HG03457 (cell line): Measurements from ENCODE around the gene SLIT3.

Experiments used
- ATAC-seq: cut with Tn5 transposase; IDR thresholded peaks from one replicate; pipeline ENCODE4 v1.9.1; 2021; ENCODE audit warnings: moderate number of reproducible peaks; ENCODE audit not compliant: unreplicated experiment

The SLIT3 gene

DNA sequence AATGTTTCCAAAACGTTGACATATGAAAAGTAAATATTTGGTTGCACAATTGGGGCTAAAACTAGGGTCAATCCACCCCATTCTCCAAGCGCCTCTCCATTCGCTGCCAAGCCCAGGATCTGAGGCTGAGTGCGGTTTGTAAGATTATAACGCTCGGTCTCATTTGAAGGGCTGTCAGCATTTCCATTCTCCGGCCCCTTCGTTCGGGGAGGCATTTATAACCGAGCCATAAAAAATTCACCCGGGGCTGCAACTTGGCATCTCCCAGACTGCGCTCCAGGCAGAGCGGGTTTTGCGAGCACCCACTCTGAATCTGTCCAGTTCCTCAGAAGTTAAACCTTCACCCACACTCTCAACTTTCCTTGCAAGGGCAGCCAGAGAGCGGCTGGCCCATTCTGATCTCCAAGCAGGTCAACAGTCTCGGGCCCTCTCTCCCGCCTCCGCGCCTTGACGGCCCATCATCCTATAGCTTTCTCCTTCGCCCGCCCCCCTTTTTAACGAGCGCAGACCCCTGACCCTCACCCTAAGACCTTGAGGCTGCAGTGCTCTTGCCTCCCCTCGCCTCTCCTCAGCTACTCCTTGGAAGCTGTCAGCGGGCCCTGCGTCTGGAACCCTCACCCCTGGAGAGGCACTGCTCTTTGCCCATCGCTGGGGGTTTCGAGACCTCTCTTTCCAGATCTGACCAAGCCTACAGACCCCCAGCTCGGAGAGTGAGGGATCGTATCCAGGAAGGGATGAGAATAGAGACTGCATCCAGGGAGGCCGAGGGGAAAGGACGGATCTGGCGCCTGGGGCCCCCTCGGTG lies 1.1 kb downstream of the SLIT3 start:
- no peak for ATAC-seq

GRCh38 chr5:169299191-169299662 lies 1.7 kb downstream of the SLIT3 start:
- ATAC-seq = no peak

GRCh38 chr5:169298193-169298592 lies 2.7 kb downstream of the SLIT3 start:
- ATAC-seq = no peak

- no peak for ATAC-seq
Observed at GRCh38 chr5:169296419-169297143, 4.4 kb downstream of the SLIT3 start.

DNA sequence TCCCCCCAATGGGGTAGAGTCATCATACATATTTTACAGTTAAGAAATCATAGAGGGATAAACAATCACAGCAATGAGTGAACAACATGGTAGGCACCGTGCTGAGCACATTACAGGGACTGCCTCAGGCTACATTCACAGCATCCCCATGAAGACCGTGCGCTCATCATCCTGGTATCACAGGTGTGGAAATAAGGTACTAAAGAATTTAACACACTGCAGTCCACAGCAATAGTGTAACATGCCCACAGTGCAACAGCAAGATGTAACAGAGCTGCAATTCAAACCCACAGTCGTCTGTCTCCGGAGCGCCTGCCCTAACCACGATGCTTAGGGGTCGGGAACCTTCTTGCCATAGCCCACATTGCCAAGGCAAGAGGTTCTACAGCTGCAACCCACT lies 5.6 kb downstream of the SLIT3 start:
- no peak for ATAC-seq

DNA sequence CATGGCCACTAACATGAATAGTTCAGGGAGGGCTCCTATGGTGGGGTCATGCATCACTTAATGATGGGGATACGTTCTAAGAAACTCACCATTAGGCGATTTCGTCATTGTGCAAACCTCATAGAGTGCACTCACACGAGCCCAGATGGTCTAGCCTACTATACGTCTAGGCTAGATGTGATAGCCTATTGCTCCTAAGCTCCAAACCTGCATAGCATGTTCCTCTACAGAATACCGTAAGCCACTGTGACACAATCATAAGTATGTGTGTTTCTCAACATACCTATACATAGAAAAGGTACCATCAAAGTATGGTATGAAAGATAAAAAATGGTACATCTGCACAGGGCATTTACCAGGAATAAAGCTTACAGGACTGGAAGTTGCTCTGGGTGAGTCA lies 6.3 kb downstream of the SLIT3 start:
- ATAC-seq = no peak

GRCh38 chr5:169291877-169292276 lies 9.1 kb downstream of the SLIT3 start:
- ATAC-seq = no peak

- no peak for ATAC-seq
Observed at GRCh38 chr5:169290895-169291294, 10.0 kb downstream of the SLIT3 start.

DNA sequence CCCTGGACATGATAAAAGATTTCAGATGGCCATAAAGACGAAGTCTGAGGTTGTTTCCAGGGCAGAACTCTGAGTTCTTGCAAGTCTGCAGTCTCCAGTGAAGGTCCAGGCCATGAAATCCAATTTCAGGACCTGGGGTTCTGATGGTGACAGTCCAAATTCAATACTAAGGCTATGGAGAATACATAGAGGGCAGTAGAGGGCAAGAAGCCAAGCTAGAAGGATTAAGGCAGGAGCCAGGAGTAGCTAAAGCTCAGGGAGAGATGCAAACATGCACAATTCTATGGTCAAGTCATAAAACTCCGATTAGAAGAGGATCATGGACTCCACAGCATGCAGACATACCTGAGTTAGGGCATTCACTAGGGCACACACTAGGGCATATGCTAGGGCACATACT lies 11.4 kb downstream of the SLIT3 start:
- ATAC-seq = no peak

DNA sequence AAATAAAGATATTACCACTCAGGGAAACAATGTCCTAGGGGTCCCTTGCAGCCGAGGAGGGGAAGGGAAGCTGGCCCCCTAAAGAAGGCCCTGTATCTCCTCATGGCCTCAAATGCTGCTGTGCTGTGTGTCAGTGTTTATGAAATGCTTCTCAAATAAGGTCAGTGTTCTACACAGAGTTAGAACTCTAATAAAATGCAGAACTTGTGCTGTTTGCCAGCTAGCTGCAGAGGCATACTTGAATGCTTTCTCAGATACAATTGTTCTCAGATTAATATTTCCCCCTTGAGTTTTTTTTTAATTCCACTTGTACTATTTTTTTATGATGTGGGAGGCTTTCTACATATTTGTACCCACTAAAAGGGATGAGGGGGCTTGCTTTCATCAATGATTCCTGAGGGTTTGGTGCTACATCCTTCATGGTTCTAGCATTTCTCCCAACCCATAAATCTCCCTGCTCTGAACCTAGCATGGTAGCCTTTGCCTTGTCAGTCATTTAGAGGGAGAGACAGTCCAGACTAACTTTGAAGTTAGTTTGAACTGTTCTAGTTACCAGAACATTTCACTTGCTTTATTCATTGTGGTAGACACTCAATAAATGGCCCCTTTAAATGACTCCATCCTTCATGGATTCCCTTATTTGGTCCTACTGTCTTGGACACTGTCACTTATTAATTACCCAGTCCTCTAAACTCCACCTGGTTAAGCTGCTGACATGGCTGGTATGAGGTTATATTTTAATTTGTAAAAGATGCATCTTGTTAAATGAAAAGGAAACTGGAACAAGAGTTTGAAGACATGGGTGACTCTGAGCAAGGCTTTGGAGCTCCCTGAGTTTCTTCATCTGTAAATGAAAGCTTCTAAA lies 12.6 kb downstream of the SLIT3 start:
- no peak for ATAC-seq

DNA sequence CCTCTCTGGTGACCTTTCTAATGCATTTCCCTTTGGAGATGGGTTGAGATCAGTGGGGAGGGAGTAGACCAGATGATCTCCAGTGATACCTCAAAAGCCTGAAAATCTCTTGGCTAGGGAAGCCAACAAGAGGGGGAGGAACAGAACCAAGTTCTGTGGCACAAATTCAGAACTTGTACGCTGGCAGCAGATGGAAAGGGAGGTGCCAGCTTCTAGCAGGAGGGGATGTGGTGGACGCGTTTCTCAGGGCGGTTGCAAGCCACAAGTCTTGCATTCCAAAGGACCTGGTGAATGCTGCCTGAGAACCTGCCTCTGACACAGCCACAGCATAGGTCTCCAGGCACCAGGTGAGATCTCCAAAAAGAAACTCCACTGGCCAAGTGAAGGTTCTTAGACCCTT lies 13.4 kb downstream of the SLIT3 start:
- ATAC-seq = no peak

GRCh38 chr5:169286572-169287300 lies 14.2 kb downstream of the SLIT3 start:
- ATAC-seq = no peak

DNA sequence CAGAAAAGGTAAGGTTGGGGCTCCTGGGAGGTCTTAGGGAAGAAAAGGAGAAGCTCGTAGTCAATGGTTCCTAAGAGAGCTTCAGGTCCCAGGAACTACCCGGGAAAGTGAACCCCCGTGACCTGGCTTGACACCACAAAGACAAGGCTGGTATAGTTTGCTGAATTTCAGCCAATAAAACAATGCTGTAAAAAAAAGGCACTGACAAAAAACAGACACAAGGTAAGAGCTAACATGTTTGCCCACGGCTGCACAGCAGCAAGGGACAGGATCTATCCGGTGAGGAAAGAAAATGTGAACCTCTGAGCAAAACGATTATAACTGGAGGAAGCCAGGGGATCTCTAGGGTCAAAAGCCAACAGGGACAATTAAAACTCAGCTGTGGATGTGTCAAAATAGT lies 17.1 kb downstream of the SLIT3 start:
- ATAC-seq = no peak

DNA sequence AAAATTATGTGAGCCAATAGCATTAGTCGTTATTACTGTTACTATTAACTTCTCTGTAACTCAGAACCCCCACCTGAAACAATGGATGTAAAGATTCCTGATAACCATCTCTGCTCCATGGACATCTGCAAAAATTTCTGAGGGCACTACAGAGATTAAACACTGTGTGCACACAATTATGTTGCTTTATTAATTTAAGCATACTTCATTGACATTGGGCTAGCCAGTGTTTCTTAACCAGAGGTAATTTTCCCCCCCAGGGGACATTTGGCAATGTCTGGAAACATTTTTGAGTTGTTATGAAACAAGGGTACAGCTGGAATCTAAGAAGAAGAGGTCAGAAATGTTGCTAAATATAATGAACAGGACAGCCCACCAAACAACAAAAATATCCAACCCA lies 19.3 kb downstream of the SLIT3 start:
- no peak for ATAC-seq

DNA sequence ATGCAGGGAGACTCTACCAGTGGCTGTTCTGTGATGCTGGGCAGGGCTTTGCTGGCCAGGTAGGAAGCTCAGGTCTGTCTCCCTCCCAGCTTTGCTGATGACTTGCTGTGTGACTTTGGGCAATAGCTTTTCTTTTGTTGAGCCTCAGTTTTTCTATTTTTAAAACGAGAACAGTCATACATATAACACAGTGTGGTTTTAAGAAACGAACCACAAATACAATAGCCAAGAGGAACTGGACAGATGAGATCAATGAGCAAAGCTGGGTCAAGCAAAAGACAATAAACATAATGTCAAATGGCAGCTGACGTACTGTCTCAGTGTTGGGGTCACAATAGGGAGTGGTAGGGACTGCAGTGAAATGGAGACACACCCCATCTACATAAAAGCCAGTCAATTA lies 20.2 kb downstream of the SLIT3 start:
- no peak for ATAC-seq

DNA sequence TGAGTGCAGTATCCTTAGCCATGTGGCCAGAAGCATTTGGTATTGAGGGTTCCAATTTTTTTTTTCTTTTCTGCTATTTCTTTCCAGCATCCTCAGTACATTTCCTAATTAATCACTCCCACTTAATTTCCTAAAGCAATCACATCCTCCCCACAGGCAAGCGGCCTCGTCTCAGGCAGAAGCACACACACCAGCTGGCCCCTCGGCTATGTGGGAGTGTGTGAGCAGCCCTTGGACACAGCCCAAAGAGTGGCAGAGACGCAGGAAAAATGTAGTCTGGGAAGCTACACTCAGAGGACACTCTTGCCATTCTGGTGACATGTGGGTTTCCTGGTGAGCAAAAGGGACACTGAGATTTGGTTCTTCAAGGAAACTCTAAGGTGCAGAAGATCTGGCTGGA lies 20.7 kb downstream of the SLIT3 start:
- ATAC-seq = no peak

GRCh38 chr5:169279125-169279524 lies 21.8 kb downstream of the SLIT3 start:
- no peak for ATAC-seq

GRCh38 chr5:169273881-169274280 lies 27.1 kb downstream of the SLIT3 start:
- ATAC-seq = no peak

GRCh38 chr5:169273451-169273850 lies 27.5 kb downstream of the SLIT3 start:
- ATAC-seq = no peak

- no peak for ATAC-seq
Observed at GRCh38 chr5:169272731-169273427, 28.1 kb downstream of the SLIT3 start.
